Type B pancreatic cell (in vitro differentiated cells): ENCODE results near the gene RNF166. TPM values are rescaled to one million over a fixed set of nuclear protein-coding genes. Genes with fewer than 3 reads are reported as not detected.

Experiments
- DNase-seq: peaks from one replicate; pipeline ENCODE4 v3.0.0; 2021; ENCODE audit warnings: mixed read lengths; ENCODE audit not compliant: unreplicated experiment; ENCODE audit errors: extremely low spot score
- H3K27ac Mint-ChIP-seq: 2 replicates; pipeline ENCODE4 v1.8.0; 2021; ENCODE audit warnings: mild to moderate bottlenecking, mixed read lengths
- H3K27me3 Mint-ChIP-seq: 2 replicates; pipeline ENCODE4 v1.8.0; 2021; ENCODE audit warnings: mixed read lengths
- H3K36me3 Mint-ChIP-seq: 2 replicates; pipeline ENCODE4 v1.8.0; 2021; ENCODE audit warnings: mixed read lengths
- H3K4me1 Mint-ChIP-seq: one replicate; pipeline ENCODE4 v1.8.0; 2021; ENCODE audit warnings: mixed read lengths; ENCODE audit not compliant: unreplicated experiment
- H3K4me3 Mint-ChIP-seq: 2 replicates; pipeline ENCODE4 v1.8.0; 2021; ENCODE audit warnings: mild to moderate bottlenecking, mixed read lengths
- H3K9me3 Mint-ChIP-seq: 2 replicates; pipeline ENCODE4 v1.8.0; 2021; ENCODE audit warnings: mixed read lengths
- CTCF ChIP-seq: fragments of 200-600 bp; sonication (generic); conservative IDR thresholded peaks from 2 replicates; pipeline ENCODE4 v1.5.0; 2021; ENCODE audit warnings: antibody characterized with exemption, mild to moderate bottlenecking
- total RNA-seq: library from RNA; stranded (reverse); gene quantifications from 2 replicates; pipeline ENCODE4 v1.2.1, GENCODE V29; 2021; ENCODE audit warnings: low replicate concordance

Gene RNF166
- total RNA-seq, 1 donor from 2014 or later, result 20.1 TPM

GRCh38 chr16:88662843-88663606 is 43.2 kb downstream of the RNF166 start, which contains the start of gene MVD:
Gene MVD (minus strand): TSS chr16:88663091. CDS start chr16:88663080, 11 bp downstream.
- Mint-ChIP-seq H3K27me3 (no peaks in the 10 kb centered on the region), H3K9me3 (no peaks in the 10 kb centered on the region), H3K4me3 (peak within 1 kb of the TSS; percentile 93), H3K4me1 (peaks cover 7% of the 10 kb centered on the region), H3K27ac (peak within 1 kb of the TSS; percentile 93), H3K36me3 (no peaks in the 10 kb centered on the region)
- DNase-seq, result peak; percentile 98
- no peak for TF ChIP-seq CTCF

- Mint-ChIP-seq H3K4me3 (peak overlapping the region; percentile 92), H3K36me3 (no peaks in the 10 kb centered on the region), H3K27ac (peak overlapping the region; percentile 93), H3K27me3 (no peaks in the 10 kb centered on the region), H3K4me1 (peaks cover 2% of the 10 kb centered on the region), H3K9me3 (no peaks in the 10 kb centered on the region)
- no peak for TF ChIP-seq CTCF
- DNase-seq, result no peak
Observed at GRCh38 chr16:88662222-88662842, 43.9 kb downstream of the RNF166 start.

- Mint-ChIP-seq H3K36me3 (no peaks in the 10 kb centered on the region), H3K4me1 (no peaks in the 10 kb centered on the region), H3K27me3 (no peaks in the 10 kb centered on the region), H3K9me3 (no peaks in the 10 kb centered on the region), H3K27ac (peak overlapping the region; percentile 9), H3K4me3 (peak overlapping the region; percentile 92)
- DNase-seq, result no peak
- no peak for TF ChIP-seq CTCF
Observed at GRCh38 chr16:88661468-88661867, 44.7 kb downstream of the RNF166 start.

- Mint-ChIP-seq H3K27me3 (no peaks in the 10 kb centered on the region), H3K4me1 (no peaks in the 10 kb centered on the region), H3K9me3 (no peaks in the 10 kb centered on the region), H3K27ac (no peak overlapping the region), H3K36me3 (no peaks in the 10 kb centered on the region), H3K4me3 (no peak overlapping the region)
- no peak for TF ChIP-seq CTCF
- DNase-seq, result no peak
Observed at GRCh38 chr16:88659160-88659559, 47.0 kb downstream of the RNF166 start.

- no peak for DNase-seq
- no peak overlapping the region for H3K4me3 Mint-ChIP-seq
- no peaks in the 10 kb centered on the region for H3K4me1 Mint-ChIP-seq
- TF ChIP-seq CTCF, result no peak
- H3K9me3 Mint-ChIP-seq, result no peaks in the 10 kb centered on the region
- H3K36me3 Mint-ChIP-seq, result no peaks in the 10 kb centered on the region
- H3K27ac Mint-ChIP-seq, result no peak overlapping the region
- no peaks in the 10 kb centered on the region for H3K27me3 Mint-ChIP-seq
Observed at GRCh38 chr16:88658714-88659113, 47.5 kb downstream of the RNF166 start.
